Aorta (tissue), 5 donors: ENCODE measurements around the gene TNNT2. TPM values are rescaled to one million over a fixed set of nuclear protein-coding genes. Genes with fewer than 3 reads are reported as not detected.
A peak's percentile ranks its signal among the peaks of the same experiment; 100 is the strongest.

Experiments used
- ATAC-seq: fragments of 200-7000 bp; cut with Tn5 transposase; one replicate; pipeline ENCODE4 v1.9.1; 2022; ENCODE audit warnings: moderate library complexity; ENCODE audit not compliant: low FRiP score
- DNase-seq, 2 donors: peaks; one replicate each; pipeline ENCODE4 v3.0.0-alpha.2; 2020
- H3K27ac ChIP-seq, 2 donors: one replicate each; pipeline ENCODE4 v1.5.1; 2013; ENCODE audit warnings: low read length in 2 of 2, mild to moderate bottlenecking in 2 of 2, moderate library complexity in 2 of 2, control low read depth in 1 of 2, inconsistent platforms in 1 of 2, low read depth in 1 of 2
- H3K27me3 ChIP-seq, 2 donors: one replicate each; pipeline ENCODE4 v1.6.1; 2013; ENCODE audit warnings: control low read depth in 1 of 2, low read length in 1 of 2, mild to moderate bottlenecking in 1 of 2, moderate library complexity in 1 of 2; ENCODE audit not compliant: insufficient read depth in 2 of 2, control insufficient read depth in 1 of 2
- H3K36me3 ChIP-seq, 2 donors: one replicate each; pipeline ENCODE4 v1.6.1; 2013; ENCODE audit warnings: control low read depth in 1 of 2, low read length in 1 of 2, mild to moderate bottlenecking in 1 of 2; ENCODE audit not compliant: insufficient read depth in 2 of 2, control insufficient read depth in 1 of 2
- H3K4me1 ChIP-seq, 2 donors: one replicate each; pipeline ENCODE4 v1.6.1; 2013; ENCODE audit warnings: low read length in 2 of 2, control low read depth in 1 of 2, mild to moderate bottlenecking in 1 of 2, moderate library complexity in 1 of 2; ENCODE audit not compliant: insufficient read depth in 2 of 2, control insufficient read depth in 1 of 2
- H3K4me3 ChIP-seq, 2 donors: one replicate each; pipeline ENCODE4 v1.5.1; 2013; ENCODE audit warnings: low read length in 2 of 2, control low read depth in 1 of 2, mild to moderate bottlenecking in 1 of 2
- H3K9me3 ChIP-seq: one replicate; pipeline ENCODE4 v1.6.1; 2013; ENCODE audit warnings: mild to moderate bottlenecking, low read length; ENCODE audit not compliant: control insufficient read depth
- WGBS, 2 donors: extraction: QIAGEN DNeasy Blood & Tissue Kit; methylation state at CpG; one replicate each; pipeline ENCODE4 v1.1.7; 2013; 5-methylcytosine and 5-hydroxymethylcytosine counted together
- intact Hi-C, 2 donors: fragments of 100-400 bp; cut with DNase I; formaldehyde crosslinking; loops; one replicate each; pipeline versions ENCODE4 v1.14.2 to v1.15.0; 2022
- polyA plus RNA-seq, 2 donors: library from polyadenylated mRNA; stranded (reverse); fragments of 200-250 nt; gene quantifications; one replicate each; pipeline ENCODE4 v1.2.3, GENCODE V29; 2013
- total RNA-seq, 2 donors: library from RNA; stranded (reverse); fragmentation: NEBNext Ultra II Directional; extraction: Animal tissue kit (Norgen Biotek cat#: 25700); gene quantifications; one replicate each; pipeline ENCODE4 v1.2.1, GENCODE V29; 2021
- donor health status: healthy with polysubstance abuse.
- donor health status: Bipolar disorder and iron deficiency.
- donor health status: DM: no; HTN: no; CAD: no.
- donor health status: DM: no; HTN: no; CAD: no.
- donor health status: DM: yes; HTN: yes; CAD: no.

TNNT2 gene
- total and polyA plus RNA-seq, 4 donors: 0.21 to 24.0 (median 0.70) TPM

DNA sequence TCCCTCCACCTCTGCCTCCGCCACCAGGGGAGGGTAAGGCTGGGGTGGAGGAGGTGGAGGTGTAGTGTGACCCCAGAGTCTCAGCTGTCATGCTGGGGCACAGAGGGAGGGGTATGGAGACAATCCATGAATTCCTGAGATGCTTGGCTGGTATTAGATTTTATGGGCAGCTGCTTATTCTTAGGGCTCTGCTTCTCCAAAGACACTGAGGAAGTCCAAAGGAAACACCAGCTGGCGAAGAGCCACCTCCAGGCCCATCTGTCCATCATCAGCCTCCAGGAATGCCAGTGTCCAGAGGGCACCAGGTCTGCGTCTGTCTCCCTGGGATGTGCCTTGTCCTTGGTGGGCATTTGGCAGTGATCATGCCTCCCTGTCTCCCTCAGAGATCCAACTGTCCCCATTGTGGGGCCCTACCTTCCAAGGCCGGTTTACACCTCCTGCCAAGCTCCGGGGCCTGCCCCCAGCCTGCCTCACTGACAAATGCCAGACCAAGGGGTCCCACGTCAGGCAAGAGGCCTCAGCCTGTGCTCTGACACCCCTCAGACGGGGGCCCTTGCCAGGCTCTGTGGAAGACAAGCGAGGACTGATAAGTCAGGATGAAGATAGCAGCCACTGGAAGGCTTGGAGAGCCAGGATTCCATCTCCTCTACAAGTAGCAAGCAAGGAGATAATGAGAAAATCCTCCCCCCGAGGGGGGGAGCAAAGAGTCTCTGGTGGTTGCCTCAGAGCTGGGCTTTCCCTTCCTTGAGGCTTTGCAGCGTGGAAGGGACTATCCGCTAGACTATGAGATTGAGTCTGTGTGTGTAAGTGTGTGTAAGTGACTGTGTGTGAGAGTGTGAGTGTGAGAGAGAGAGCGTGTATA, 42.5 kb upstream of the TNNT2 start:
- no peak overlapping the region for H3K27ac ChIP-seq
- intact Hi-C loops: no loop called here
- H3K27me3 ChIP-seq: no peaks in the 10 kb centered on the region
- H3K4me1 ChIP-seq: no peaks in the 10 kb centered on the region
- WGBS, 2 donors: 78 to 79% methylated on average over 11 to 12 of the region's 12 CpGs
- no peak overlapping the region for H3K4me3 ChIP-seq
- no peak for ATAC-seq
- no peaks in the 10 kb centered on the region for H3K36me3 ChIP-seq
- peak; percentile 26 to 35 for DNase-seq
- H3K9me3 ChIP-seq: no peaks in the 10 kb centered on the region

DNA sequence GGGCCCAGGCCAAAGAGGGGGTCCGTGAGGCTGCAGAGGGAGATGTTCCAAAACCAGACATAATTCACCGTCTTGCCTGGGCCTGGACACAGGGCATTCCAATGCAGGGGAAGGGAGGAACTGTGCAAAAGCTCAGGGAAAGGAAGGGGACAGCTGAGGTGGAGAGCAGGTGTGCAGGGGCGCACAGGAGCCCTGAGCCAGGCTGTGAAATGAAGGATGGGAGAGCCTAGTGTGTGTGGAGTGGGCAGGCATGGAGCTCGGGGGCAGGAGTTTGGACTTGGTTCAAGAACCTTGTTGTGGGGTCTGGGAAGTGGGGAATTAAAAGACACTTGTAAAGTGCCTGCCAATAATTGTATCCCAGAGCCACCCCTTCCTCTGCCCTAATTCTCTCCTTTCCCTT, 41.8 kb upstream of the TNNT2 start:
- H3K27me3 ChIP-seq: no peaks in the 10 kb centered on the region
- no peaks in the 10 kb centered on the region for H3K4me1 ChIP-seq
- H3K36me3 ChIP-seq: no peaks in the 10 kb centered on the region
- intact Hi-C loops: no loop called here
- DNase-seq (peak; percentile 30 to 32), ATAC-seq (no peak)
- H3K27ac ChIP-seq: no peak overlapping the region
- WGBS, 2 donors: 95 to 96% methylated on average over 4 of the region's 4 CpGs
- no peaks in the 10 kb centered on the region for H3K9me3 ChIP-seq
- H3K4me3 ChIP-seq: no peak overlapping the region

- intact Hi-C loops: no loop called here
- no peak for ATAC-seq
Observed at GRCh38 chr1:201418461-201418860, 41.0 kb upstream of the TNNT2 start.

GRCh38 chr1:201414051-201414738, 36.7 kb upstream of the TNNT2 start:
- 90 to 97% methylated on average over 14 to 15 of the region's 15 CpGs for WGBS, 2 donors

More at GRCh38 chr1:201418461-201418860, 41.0 kb upstream of the TNNT2 start:
- 95 to 98% methylated on average over 3 of the region's 3 CpGs for WGBS, 2 donors
- no peaks in the 10 kb centered on the region for H3K4me1 ChIP-seq
- H3K27ac ChIP-seq: no peak overlapping the region
- DNase-seq: peak; percentile 21
- H3K27me3 ChIP-seq: no peaks in the 10 kb centered on the region
- no peaks in the 10 kb centered on the region for H3K9me3 ChIP-seq
- H3K36me3 ChIP-seq: no peaks in the 10 kb centered on the region
- H3K4me3 ChIP-seq: no peak overlapping the region

DNA sequence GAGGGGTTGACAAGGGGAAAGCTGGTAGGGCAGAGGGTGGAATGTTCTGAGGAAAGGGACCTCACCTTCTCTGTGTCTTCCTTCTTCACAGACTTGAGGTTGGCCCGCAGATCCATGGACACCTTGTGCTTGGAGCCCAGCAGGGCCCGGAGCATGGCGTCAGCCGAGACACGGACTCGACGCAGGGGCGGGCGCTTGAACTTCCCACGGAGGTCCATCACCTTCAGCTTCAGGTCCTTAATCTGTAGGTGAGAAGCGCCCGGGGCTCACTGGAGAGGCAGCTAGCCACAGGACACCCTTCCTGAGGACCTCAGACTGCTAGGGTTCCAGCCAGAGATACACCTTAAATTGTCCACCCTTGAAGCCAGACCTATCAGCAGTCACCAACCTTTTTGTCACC, 33.8 kb upstream of the TNNT2 start:
- H3K9me3 ChIP-seq: no peaks in the 10 kb centered on the region
- DNase-seq (no peak), ATAC-seq (no peak)
- no peaks in the 10 kb centered on the region for H3K4me1 ChIP-seq
- intact Hi-C loops: no loop called here
- H3K4me3 ChIP-seq: no peak overlapping the region
- H3K27me3 ChIP-seq: no peaks in the 10 kb centered on the region
- 97 to 98% methylated on average over 12 of the region's 12 CpGs for WGBS, 2 donors
- no peak overlapping the region for H3K27ac ChIP-seq
- H3K36me3 ChIP-seq: no peaks in the 10 kb centered on the region

More at GRCh38 chr1:201414051-201414738, 36.7 kb upstream of the TNNT2 start:
- Histone ChIP-seq H3K27me3 (no peaks in the 10 kb centered on the region), H3K4me3 (no peak overlapping the region), H3K36me3 (no peaks in the 10 kb centered on the region), H3K4me1 (no peaks in the 10 kb centered on the region), H3K9me3 (no peaks in the 10 kb centered on the region), H3K27ac (no peak overlapping the region)
- intact Hi-C loops: no loop called here
- DNase-seq: peak in 1 of 2 donors; percentile 61
- ATAC-seq: no peak

DNA sequence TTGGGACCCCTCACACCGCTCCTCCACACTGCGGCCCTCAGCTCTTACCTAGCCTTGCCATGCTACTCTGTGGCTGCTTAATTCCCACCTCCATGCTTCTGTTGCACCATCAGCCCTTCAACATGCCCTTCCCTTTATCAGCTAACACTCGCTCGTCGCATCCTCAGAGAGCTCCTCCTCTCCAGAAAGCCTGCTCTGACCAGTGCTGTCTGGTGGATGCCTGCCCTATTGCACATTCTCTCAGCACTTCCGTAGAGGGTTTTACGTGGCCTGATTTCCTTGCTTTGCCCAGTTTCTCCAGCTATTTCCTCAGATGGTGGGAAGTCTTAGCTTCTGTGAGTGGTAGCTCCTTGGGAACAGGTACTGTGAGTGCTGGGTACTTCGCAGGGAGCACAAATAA, 32.0 kb upstream of the TNNT2 start:
- Histone ChIP-seq H3K9me3 (no peaks in the 10 kb centered on the region), H3K27ac (no peak overlapping the region), H3K27me3 (no peaks in the 10 kb centered on the region), H3K4me3 (no peak overlapping the region), H3K36me3 (no peaks in the 10 kb centered on the region), H3K4me1 (no peaks in the 10 kb centered on the region)
- ATAC-seq (no peak), DNase-seq (no peak)
- intact Hi-C loops: loop anchor here in 1 of 2 donors (10.0 kb wide), 1 partner anchor 155 kb away; no protein-coding TSS in a partner anchor
- 81 to 87% methylated on average over 8 of the region's 8 CpGs for WGBS, 2 donors

DNA sequence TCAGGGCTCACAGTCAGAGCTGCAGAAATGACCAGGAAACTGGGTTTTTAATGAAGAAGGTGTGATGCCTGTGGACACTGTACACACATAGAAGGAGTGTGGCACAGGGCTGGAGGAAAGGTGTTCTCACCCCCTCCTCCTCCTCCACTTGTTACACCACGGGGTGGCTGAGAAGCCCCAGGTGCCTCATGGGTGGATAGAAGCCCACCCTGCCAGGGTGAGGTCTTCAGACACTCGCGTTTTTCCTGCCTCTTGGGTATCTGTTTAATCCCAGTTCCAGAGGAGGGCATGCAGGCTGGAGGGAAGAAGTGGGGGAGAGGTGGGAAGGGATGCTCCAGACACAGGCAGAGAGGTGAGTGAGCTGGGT, 31.3 kb upstream of the TNNT2 start:
- Histone ChIP-seq H3K27ac (no peak overlapping the region), H3K4me3 (no peak overlapping the region), H3K36me3 (no peaks in the 10 kb centered on the region), H3K4me1 (no peaks in the 10 kb centered on the region), H3K9me3 (no peaks in the 10 kb centered on the region), H3K27me3 (no peaks in the 10 kb centered on the region)
- DNase-seq: no peak
- ATAC-seq: no peak
- 77 to 91% methylated on average over 3 of the region's 3 CpGs for WGBS, 2 donors
- intact Hi-C loops: loop anchor here in 1 of 2 donors (10.0 kb wide), 1 partner anchor 154 kb away; no protein-coding TSS in a partner anchor

GRCh38 chr1:201408176-201408833, 30.8 kb upstream of the TNNT2 start:
- Histone ChIP-seq H3K4me3 (no peak overlapping the region), H3K9me3 (no peaks in the 10 kb centered on the region), H3K36me3 (no peaks in the 10 kb centered on the region), H3K27ac (no peak overlapping the region), H3K4me1 (no peaks in the 10 kb centered on the region), H3K27me3 (no peaks in the 10 kb centered on the region)
- peak; percentile 55 for ATAC-seq
- WGBS, 2 donors: 40 to 46% methylated on average over 11 of the region's 11 CpGs
- peak; percentile 83 to 92 for DNase-seq
- intact Hi-C loops: loop anchor here in 1 of 2 donors (10.0 kb wide), 1 partner anchor 154 kb away; no protein-coding TSS in a partner anchor
